Stimulated activated effector memory CD8-positive, alpha-beta T cell treated with anti-CD3 and anti-CD28 coated beads, Interleukin-12 subunit alpha, Interleukin-12 subunit beta, amount 100 ng/mL, for 72 hours (primary cell): ENCODE results near the gene C1RL.

Experiments used
- ATAC-seq: fragments of 150-1000 bp; cut with Tn5 transposase; 2 replicates; pipeline ENCODE4 v1.10.0; 2021
- DNase-seq, 2 donors: peaks; one replicate each; pipeline ENCODE4 v3.0.0; 2021 to 2022; ENCODE audit warnings: low spot score in 2 of 2
- H3K27ac Mint-ChIP-seq: one replicate; pipeline ENCODE4 v1.8.0; 2022; ENCODE audit warnings: mild to moderate bottlenecking, mixed read lengths
- H3K36me3 Mint-ChIP-seq: one replicate; pipeline ENCODE4 v1.8.0; 2022; ENCODE audit warnings: mild to moderate bottlenecking, mixed read lengths
- H3K4me1 Mint-ChIP-seq: one replicate; pipeline ENCODE4 v1.8.0; 2022; ENCODE audit warnings: mixed read lengths
- H3K4me3 Mint-ChIP-seq: one replicate; pipeline ENCODE4 v1.8.0; 2022; ENCODE audit warnings: mild to moderate bottlenecking, mixed read lengths
- H3K9me3 Mint-ChIP-seq: one replicate; pipeline ENCODE4 v1.8.0; 2022; ENCODE audit warnings: mixed read lengths

C1RL gene

DNA sequence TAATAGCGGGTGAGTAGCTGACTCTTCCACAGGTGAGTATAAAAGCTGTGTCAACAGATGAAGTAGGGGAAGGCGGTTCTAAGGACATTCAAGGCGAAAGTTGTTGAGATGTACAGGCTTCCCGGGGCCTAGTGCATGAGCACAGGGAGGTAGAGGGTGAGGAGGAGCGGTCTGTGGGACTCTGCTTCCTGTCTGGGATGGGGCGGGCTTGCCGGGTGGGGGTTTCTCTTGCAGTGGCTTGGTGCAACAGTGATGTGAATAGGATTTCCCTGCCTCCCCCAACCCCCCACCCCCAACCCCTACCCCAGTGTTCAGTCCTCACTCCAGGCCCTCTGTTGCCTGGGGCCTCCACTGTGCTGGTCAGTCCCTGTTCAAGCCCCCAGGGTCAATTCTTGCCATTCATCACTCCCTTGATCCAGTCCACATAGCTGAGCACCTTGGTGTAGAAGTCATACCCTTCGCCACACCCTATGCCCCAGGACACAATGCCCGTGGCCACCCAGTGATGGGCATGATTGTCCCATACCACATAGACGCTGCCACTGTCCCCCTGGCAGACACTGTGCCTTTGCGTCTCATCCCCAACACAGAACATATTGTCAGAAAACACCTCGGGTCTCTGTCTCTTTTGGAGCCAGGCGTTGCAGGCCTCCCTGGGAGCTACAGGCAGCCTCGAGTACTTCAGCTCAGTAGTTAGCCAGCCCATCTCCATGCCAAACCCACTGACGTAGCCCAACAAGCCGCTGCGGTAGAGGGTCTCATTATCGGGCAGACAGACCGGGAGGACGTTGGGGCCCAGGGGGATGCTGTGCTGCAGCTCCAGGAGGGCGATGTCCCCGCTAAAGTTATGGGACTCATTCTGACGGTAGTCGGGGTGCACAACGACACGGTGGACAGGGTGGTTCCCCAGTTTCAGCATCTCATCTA, 12.7 kb downstream of the C1RL start:
- peaks cover 35% of the 10 kb centered on the region for H3K36me3 Mint-ChIP-seq
- no peak for DNase-seq
- peaks cover 9% of the 10 kb centered on the region for H3K4me1 Mint-ChIP-seq
- no peak for ATAC-seq
- H3K27ac Mint-ChIP-seq: peak overlapping the region; percentile 70
- H3K4me3 Mint-ChIP-seq: no peak overlapping the region
- no peaks in the 10 kb centered on the region for H3K9me3 Mint-ChIP-seq

DNA sequence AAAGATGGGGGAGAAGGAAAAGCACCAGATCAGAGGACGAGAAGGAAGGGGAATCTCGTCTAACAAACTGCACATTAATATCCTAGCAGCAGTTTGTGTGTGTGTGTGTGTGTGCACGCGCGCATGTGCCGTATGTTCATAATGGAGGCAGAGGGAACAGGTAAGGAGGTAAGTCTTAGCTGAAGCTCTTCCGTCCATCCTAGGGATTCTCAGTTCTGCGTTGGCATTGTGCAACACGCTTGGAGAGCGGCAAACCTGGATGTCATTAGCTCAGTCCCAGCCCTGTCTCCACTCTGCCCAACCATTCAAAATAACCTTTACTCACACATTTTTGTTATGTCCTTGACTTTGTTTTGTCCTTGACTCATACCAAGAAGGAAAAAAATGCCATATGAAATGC, 15.1 kb downstream of the C1RL start:
- peaks cover 17% of the 10 kb centered on the region for H3K36me3 Mint-ChIP-seq
- ATAC-seq: no peak
- no peak overlapping the region for H3K27ac Mint-ChIP-seq
- peaks cover 9% of the 10 kb centered on the region for H3K4me1 Mint-ChIP-seq
- H3K9me3 Mint-ChIP-seq: no peaks in the 10 kb centered on the region
- H3K4me3 Mint-ChIP-seq: no peak overlapping the region
- DNase-seq: no peak

- Mint-ChIP-seq H3K27ac (no peak overlapping the region), H3K4me1 (peaks cover 9% of the 10 kb centered on the region), H3K9me3 (no peaks in the 10 kb centered on the region), H3K4me3 (no peak overlapping the region), H3K36me3 (peaks cover 12% of the 10 kb centered on the region)
- ATAC-seq: no peak
- DNase-seq: no peak
These were observed 15.5 kb downstream of the C1RL start for GRCh38 chr12:7093486-7093885.

DNA sequence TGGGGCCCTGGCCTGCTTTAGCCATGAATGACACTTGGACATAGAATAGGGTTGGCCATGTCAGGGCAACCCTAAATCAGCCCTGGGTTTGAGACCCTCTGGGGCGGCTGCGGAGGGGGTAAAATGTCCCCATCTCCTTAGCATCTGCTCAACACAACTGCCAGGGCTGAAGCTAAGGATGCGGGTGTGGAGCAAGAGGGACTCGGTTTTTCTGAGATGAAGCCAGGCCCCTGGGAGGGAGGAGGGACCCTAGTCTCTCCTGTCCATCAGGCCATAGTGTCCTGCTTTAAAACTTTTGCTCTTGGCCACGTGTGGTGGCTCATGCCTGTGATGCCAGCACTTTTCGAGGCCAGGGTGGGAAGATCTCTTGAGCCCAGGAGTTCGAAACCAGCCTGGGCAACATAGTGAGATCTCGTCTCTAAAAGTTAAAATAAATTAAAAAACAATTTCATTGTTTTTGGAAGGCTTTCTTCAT, 16.0 kb downstream of the C1RL start:
- Mint-ChIP-seq H3K4me3 (no peak overlapping the region), H3K27ac (no peak overlapping the region), H3K4me1 (peaks cover 9% of the 10 kb centered on the region), H3K36me3 (peaks cover 8% of the 10 kb centered on the region), H3K9me3 (no peaks in the 10 kb centered on the region)
- DNase-seq: no peak
- no peak for ATAC-seq

- Mint-ChIP-seq H3K27ac (peak within 1 kb of the TSS; percentile 83), H3K9me3 (no peaks in the 10 kb centered on the region), H3K4me1 (peaks cover 9% of the 10 kb centered on the region), H3K36me3 (peaks cover 6% of the 10 kb centered on the region), H3K4me3 (peak within 1 kb of the TSS; percentile 70)
- DNase-seq (peak; percentile 46 to 83), ATAC-seq (peak; percentile 74)
These were observed 16.6 kb downstream of the C1RL start, which contains the start of gene C1R for GRCh38 chr12:7092229-7092985. C1R (minus strand) TSS chr12:7092445; CDS start chr12:7092388, 57 bp downstream.

GRCh38 chr12:7091660-7092228, 17.3 kb downstream of the C1RL start:
- ATAC-seq (peak; percentile 5), DNase-seq (no peak)
- H3K36me3 Mint-ChIP-seq: peaks cover 6% of the 10 kb centered on the region
- peak overlapping the region; percentile 70 for H3K4me3 Mint-ChIP-seq
- H3K9me3 Mint-ChIP-seq: no peaks in the 10 kb centered on the region
- peaks cover 9% of the 10 kb centered on the region for H3K4me1 Mint-ChIP-seq
- H3K27ac Mint-ChIP-seq: peak overlapping the region; percentile 83

GRCh38 chr12:7091171-7091570, 17.8 kb downstream of the C1RL start:
- Mint-ChIP-seq H3K27ac (peak overlapping the region; percentile 83), H3K4me3 (peak overlapping the region; percentile 70), H3K9me3 (no peaks in the 10 kb centered on the region), H3K4me1 (peaks cover 9% of the 10 kb centered on the region), H3K36me3 (peaks cover 6% of the 10 kb centered on the region)
- ATAC-seq (no peak), DNase-seq (no peak)

GRCh38 chr12:7090222-7090998, 18.6 kb downstream of the C1RL start:
- Mint-ChIP-seq H3K4me3 (no peak overlapping the region), H3K36me3 (peaks cover 4% of the 10 kb centered on the region), H3K4me1 (peaks cover 9% of the 10 kb centered on the region), H3K9me3 (no peaks in the 10 kb centered on the region), H3K27ac (no peak overlapping the region)
- DNase-seq (no peak), ATAC-seq (no peak)

DNA sequence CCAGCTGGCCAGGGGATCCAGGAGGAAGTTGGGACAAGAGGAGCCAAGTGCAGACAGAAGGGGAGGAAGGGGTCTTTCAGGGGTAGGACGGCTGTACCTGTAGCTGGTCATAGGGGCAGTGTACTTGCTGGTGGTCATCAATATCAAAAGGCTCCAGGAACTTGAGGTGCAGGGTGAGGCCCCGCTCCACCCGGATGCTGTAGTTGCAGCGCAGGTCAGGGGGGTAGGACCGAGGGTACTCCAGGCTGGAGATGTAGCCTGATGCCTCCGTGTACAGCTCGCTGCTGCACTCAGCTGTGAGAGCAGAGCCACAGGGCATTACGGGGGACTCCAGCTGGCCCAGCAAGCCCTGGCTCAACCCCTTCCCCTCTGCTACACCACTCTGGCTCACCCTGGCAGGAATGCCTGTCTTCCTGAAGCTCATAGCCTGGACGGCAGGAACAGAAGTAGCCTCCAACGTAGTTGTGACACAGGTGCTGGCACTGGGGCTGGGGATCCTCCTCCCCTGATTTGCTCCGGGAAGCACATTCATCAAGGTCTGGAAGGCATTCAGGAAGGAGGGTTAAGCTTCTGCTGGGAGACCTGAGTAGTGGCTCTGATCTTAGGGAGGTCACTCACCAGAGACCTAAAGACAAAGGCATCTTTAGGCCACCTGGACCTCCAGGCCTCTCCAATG, 19.7 kb downstream of the C1RL start:
- Mint-ChIP-seq H3K9me3 (no peaks in the 10 kb centered on the region), H3K4me1 (peaks cover 9% of the 10 kb centered on the region), H3K36me3 (no peaks in the 10 kb centered on the region), H3K4me3 (no peak overlapping the region), H3K27ac (no peak overlapping the region)
- ATAC-seq (no peak), DNase-seq (no peak)

DNA sequence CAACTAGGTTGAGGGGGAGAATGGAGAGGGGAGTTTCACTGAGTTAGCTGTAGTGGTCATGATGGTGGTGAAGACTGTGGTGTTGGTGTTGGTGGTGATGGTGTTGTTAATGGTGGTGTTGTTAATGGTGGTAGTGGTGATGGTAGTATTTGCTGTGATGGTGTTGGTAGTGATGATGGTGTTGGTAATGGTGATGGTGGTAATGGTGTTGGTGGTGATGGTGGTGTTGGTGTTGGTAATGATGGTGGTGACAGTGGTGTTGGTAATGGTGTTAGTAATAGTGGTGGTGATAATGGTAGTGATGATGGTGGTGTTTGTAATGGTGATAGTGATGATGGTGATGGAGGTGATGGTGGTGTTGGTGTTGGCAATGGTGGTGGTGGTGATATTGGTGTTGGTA, 25.9 kb downstream of the C1RL start:
- Mint-ChIP-seq H3K9me3 (peaks cover 5% of the 10 kb centered on the region), H3K4me3 (no peak overlapping the region), H3K27ac (peak overlapping the region; percentile 20), H3K36me3 (peaks cover 8% of the 10 kb centered on the region), H3K4me1 (peaks cover 6% of the 10 kb centered on the region)
- ATAC-seq (no peak), DNase-seq (no peak)

DNA sequence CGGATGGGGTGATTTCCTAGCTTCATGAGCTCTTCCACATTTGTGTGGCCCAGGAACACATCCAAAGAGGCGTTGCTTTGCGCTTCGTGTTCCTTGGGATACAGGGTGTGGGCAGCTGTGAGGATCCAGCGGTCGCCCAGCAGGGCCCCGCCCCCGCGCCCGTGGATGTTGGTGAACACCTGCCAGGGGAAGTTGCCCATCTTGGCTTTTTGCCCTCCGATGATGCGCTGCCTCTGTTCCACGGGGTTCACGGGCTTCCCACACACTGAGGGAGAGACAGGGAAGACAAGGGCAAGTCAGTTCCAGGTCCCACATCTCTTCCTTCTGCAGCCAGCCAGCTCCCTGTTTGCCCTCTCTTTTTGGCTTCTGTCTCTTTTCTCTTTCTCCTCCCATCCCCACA, 28.0 kb downstream of the C1RL start:
- Mint-ChIP-seq H3K4me3 (no peak overlapping the region), H3K36me3 (peaks cover 8% of the 10 kb centered on the region), H3K27ac (no peak overlapping the region), H3K9me3 (peaks cover 5% of the 10 kb centered on the region), H3K4me1 (peaks cover 7% of the 10 kb centered on the region)
- ATAC-seq (no peak), DNase-seq (no peak)

GRCh38 chr12:7079826-7080125, 29.2 kb downstream of the C1RL start:
- Mint-ChIP-seq H3K4me1 (peaks cover 17% of the 10 kb centered on the region), H3K9me3 (peaks cover 5% of the 10 kb centered on the region), H3K27ac (no peak overlapping the region), H3K4me3 (no peak overlapping the region), H3K36me3 (peaks cover 8% of the 10 kb centered on the region)
- ATAC-seq (no peak), DNase-seq (no peak)

- no peak for ATAC-seq
- Mint-ChIP-seq H3K36me3 (peaks cover 3% of the 10 kb centered on the region), H3K4me3 (no peak overlapping the region), H3K4me1 (peaks cover 14% of the 10 kb centered on the region), H3K9me3 (peaks cover 3% of the 10 kb centered on the region), H3K27ac (no peak overlapping the region)
- no peak for DNase-seq
These were observed 30.9 kb downstream of the C1RL start for GRCh38 chr12:7078163-7078562.

DNA sequence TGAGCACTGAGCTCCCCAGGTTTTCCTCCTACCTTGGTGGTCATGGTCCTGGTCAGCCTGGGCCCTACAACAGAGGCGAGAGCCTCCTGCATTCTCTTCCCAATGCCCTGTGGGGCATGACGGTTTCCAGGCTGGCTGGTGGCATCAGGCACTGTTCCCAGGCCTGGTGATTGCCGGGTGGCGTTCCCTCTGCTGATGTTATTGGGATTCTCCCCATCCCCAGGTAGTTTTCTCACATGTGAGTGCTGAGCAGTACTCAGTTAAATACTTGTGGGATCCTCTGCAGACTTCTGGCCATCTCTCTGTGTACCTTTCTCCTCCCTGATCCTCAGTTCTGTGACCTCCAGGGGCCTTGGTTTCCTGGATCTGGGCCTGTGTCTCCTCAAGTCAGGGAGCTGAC, 32.5 kb downstream of the C1RL start:
- ATAC-seq (no peak), DNase-seq (no peak)
- Mint-ChIP-seq H3K9me3 (no peaks in the 10 kb centered on the region), H3K4me1 (peaks cover 11% of the 10 kb centered on the region), H3K36me3 (no peaks in the 10 kb centered on the region), H3K4me3 (no peak overlapping the region), H3K27ac (no peak overlapping the region)
